Pancreas (tissue), 10 donors: ENCODE data around the gene MORC3. TPM values are rescaled to one million over a fixed set of nuclear protein-coding genes. Genes with fewer than 3 reads are reported as not detected.
"Not testable (repeated sequence)": the region's sequence is repeated elsewhere in the genome, so short reads cannot be mapped to it uniquely, and the experiment has no call there.

Experiments used
- ATAC-seq, 4 donors: fragments of 200-7000 bp; cut with Tn5 transposase; one replicate each; pipeline versions ENCODE4 v1.8.0 to v1.9.1; 2020; ENCODE audit warnings: mild to moderate bottlenecking in 4 of 4, moderate library complexity in 4 of 4
- DNase-seq, 6 donors: peaks; one replicate each; pipeline ENCODE4 v3.0.0-alpha.2; 2020
- FAIRE-seq: peaks from 2 replicates; lab custom pipeline; 2012; peaks lifted over from hg19 to GRCh38; lab: Jason Lieb, UNC
- H3K27ac ChIP-seq, 4 donors: fragments of 200-600 bp; sonication (generic); 1 replicate in 3 of 4; 2 replicates in 1 of 4; pipeline versions ENCODE4 v1.5.0 to v1.8.0; 2020
- H3K27me3 ChIP-seq, 4 donors: fragments of 200-600 bp; one replicate each; pipeline ENCODE4 v1.8.0; 2021
- H3K36me3 ChIP-seq, 3 donors: fragments of 200-600 bp; sonication (generic) in 1 of 3; one replicate each; pipeline versions ENCODE4 v1.5.0 to v1.8.0; 2020 to 2021
- H3K4me1 ChIP-seq, 3 donors: fragments of 200-600 bp; one replicate each; pipeline ENCODE4 v1.8.0; 2021
- H3K4me3 ChIP-seq, 4 donors: fragments of 200-600 bp; sonication (generic) in 2 of 4; one replicate each; pipeline versions ENCODE4 v1.5.0 to v1.8.0; 2020 to 2021
- H3K9me3 ChIP-seq, 4 donors: fragments of 200-600 bp; one replicate each; pipeline ENCODE4 v1.8.0; 2021
- WGBS, 2 donors: extraction: QIAGEN DNeasy Blood & Tissue Kit; methylation state at CpG; one replicate each; pipeline ENCODE4 v1.1.7; 2013; 5-methylcytosine and 5-hydroxymethylcytosine counted together
- intact Hi-C, 3 donors: fragments of 100-400 bp; cut with DNase I; formaldehyde crosslinking; loops; one replicate each; pipeline versions ENCODE4 v1.11.1 to v1.14.2; 2022
- polyA plus RNA-seq, 2 donors: library from polyadenylated mRNA; stranded (reverse); fragments of 200-250 nt; gene quantifications; one replicate each; pipeline ENCODE4 v1.2.3, GENCODE V29; 2013
- total RNA-seq, 6 donors: library from RNA; stranded (reverse); fragmentation: NEBNext Ultra II Directional in 4 of 6; extraction: Animal tissue kit (Norgen Biotek cat#: 25700) in 4 of 6; gene quantifications; one replicate each; pipeline versions ENCODE4 v1.2.1 to v1.2.4, GENCODE V29; 2021 to 2023
- TF ChIP-seq, protein P1 (sequence below), 4 donors: fragments of 200-600 bp; sonication (generic) in 3 of 4; IDR thresholded peaks; one replicate each; pipeline versions ENCODE4 v1.5.0 to v1.8.0; 2021; ENCODE audit warnings: antibody characterized with exemption in 4 of 4
- donor health status: healthy with polysubstance abuse.
- donor health status: DM: no; HTN: no; CAD: no; lungs with moderate emphysema.
- donor health status: DM: no; HTN: no; CAD: no.
- donor health status: control.
- donor health status: control.
- donor health status: Bipolar disorder and iron deficiency.
- donor health status: DM: yes; HTN: yes; CAD: no.
- donor health status: DM: no; HTN: no; CAD: no.
- donor health status: DM: no; HTN: no; CAD: no.
- donor health status: DM: yes; HTN: yes; CAD: no.

MORC3 gene
- total and polyA plus RNA-seq, 8 donors, result 8.1 to 19.8 (median 10.3) TPM

DNA sequence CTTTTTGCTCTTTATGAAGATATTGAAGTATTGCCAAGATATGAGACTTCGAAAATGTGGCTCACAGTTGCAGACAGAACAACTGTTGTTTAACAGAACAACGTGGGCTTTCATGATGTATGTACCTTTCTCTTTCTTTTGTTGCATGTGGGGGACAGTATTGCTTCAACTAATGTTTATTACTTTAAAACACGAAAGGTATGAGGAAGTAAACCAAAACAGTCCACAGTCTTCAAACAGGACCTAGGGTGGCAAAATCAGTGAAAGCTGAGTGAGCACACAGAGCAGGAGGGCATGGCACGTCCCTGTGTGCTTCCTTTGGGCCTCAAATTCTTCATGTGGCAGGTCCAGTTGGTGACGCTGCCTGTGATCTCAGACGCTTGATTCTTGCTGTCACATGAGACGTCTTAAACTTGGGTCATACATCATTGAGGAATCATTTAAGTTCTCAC, 57.4 kb downstream of the MORC3 start:
- Histone ChIP-seq H3K27me3 (no peaks in the 10 kb centered on the region), H3K36me3 (peaks cover 0 to 9% (median 8%) of the 10 kb centered on the region in 3 donors), H3K27ac (peak overlapping the region; percentile 49 to 68 (median 60)), H3K9me3 (no peaks in the 10 kb centered on the region), H3K4me3 (no peak overlapping the region), H3K4me1 (peaks cover 0 to 12% (median 0%) of the 10 kb centered on the region in 3 donors)
- TF ChIP-seq, protein P1, sequence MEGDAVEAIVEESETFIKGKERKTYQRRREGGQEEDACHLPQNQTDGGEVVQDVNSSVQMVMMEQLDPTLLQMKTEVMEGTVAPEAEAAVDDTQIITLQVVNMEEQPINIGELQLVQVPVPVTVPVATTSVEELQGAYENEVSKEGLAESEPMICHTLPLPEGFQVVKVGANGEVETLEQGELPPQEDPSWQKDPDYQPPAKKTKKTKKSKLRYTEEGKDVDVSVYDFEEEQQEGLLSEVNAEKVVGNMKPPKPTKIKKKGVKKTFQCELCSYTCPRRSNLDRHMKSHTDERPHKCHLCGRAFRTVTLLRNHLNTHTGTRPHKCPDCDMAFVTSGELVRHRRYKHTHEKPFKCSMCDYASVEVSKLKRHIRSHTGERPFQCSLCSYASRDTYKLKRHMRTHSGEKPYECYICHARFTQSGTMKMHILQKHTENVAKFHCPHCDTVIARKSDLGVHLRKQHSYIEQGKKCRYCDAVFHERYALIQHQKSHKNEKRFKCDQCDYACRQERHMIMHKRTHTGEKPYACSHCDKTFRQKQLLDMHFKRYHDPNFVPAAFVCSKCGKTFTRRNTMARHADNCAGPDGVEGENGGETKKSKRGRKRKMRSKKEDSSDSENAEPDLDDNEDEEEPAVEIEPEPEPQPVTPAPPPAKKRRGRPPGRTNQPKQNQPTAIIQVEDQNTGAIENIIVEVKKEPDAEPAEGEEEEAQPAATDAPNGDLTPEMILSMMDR (IDR thresholded peaks at IDR 0.05), result no peak
- intact Hi-C loops, result no loop called here
- FAIRE-seq, result no peak
- WGBS, 2 donors, result 64 to 65% methylated on average over 7 of the region's 7 CpGs
- ATAC-seq, result peak; percentile 58 to 83 (median 78)
- peak in 2 of 6 donors; percentile 44 to 54 for DNase-seq

DNA sequence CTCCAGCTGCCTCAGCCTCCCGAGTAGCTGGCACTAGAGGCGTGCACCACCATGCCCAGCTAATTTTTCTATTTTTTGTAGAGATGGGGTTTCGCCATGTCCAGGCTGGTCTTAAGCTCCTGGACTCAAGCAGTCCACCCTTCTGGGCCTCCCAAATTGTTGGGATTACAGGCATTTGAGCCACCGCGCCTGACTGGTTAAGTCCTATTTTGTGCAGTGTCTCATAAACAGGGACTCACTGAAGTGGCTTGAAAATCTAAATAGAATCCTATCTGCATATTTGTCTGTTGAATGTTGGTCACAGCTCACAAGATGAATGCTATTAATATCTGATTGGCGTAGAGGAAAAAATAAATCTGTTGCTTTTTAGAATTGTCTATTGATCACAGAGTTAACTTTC, 59.3 kb downstream of the MORC3 start:
- ATAC-seq, result no peak
- Histone ChIP-seq H3K27me3 (no peaks in the 10 kb centered on the region), H3K9me3 (no peaks in the 10 kb centered on the region), H3K4me3 (no peak overlapping the region), H3K36me3 (peaks cover 0 to 2% (median 0%) of the 10 kb centered on the region in 3 donors), H3K27ac (no peak overlapping the region), H3K4me1 (peaks cover 0 to 12% (median 0%) of the 10 kb centered on the region in 3 donors)
- intact Hi-C loops, result no loop called here
- 91 to 95% methylated on average over 6 of the region's 6 CpGs for WGBS, 2 donors
- FAIRE-seq, result no peak
- TF ChIP-seq, protein P1 (IDR thresholded peaks at IDR 0.05), result no peak
- no peak for DNase-seq

DNA sequence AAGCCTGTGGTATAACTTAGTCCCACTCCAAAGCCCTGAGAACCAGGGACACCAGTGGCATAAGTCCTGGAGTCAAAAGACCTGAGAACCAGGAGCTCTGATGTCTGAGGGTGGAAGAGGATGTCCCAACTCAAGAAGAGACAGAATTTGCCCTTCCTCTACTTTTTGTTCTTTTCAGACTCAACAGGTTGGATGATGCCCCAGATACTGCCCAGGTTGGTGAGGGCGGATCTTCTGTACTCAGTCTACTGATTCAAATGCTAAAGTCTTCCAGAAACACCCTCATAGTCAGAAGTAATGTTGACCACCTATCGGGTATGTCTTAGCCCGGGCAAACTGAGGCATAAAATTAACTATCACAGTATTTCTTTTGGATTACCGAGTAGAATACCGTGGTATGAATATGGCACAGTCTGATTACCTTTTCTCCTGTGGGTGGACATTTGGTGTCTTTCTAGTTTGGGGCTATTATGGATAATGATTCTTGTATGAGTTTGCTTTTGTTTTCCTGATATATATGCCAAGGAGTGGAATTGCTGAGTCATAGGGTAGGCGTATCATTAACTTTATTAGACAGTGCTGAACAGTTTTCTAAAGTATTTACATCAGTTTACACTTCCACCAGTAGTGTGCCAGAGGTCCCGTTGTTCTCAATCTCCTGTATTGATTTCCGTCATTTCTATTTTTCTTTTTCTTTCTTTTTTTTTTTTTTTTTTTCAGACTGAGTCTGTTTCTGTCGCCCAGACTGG, 62.0 kb downstream of the MORC3 start:
- Histone ChIP-seq H3K36me3 (no peaks in the 10 kb centered on the region), H3K4me1 (peaks cover 0 to 4% (median 0%) of the 10 kb centered on the region in 3 donors), H3K4me3 (no peak overlapping the region), H3K27me3 (no peaks in the 10 kb centered on the region), H3K27ac (peak overlapping the region in 2 of 4 donors; percentile 19 to 39), H3K9me3 (no peaks in the 10 kb centered on the region)
- intact Hi-C loops, result no loop called here
- WGBS, 2 donors, result 54 to 58% methylated on average over 9 of the region's 9 CpGs
- TF ChIP-seq, protein P1 (IDR thresholded peaks at IDR 0.05), result no peak
- DNase-seq, result no peak
- peak in 2 of 4 donors; percentile 6 to 17 for ATAC-seq
- FAIRE-seq, result no peak

DNA sequence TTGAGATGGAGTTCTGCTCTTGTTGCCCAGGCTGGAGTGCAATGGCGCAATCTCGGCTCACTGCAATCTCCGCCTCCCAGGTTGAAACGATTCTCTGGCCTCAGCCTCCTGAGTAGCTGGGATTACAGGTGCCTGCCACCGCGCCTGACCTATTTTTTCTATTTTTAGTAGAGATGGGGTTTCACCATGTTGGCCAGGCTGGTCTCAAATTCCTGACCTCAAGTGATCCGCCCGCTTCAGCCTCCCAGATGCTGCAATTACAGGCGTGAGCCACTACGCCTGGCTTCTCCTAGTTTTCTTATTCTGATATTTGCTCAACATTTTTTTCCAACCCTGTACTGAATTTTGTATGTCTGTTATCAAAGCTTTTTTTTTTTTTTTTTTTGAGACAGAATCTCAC, 62.7 kb downstream of the MORC3 start:
- H3K9me3 ChIP-seq, H3K4me3 ChIP-seq, DNase-seq, H3K4me1 ChIP-seq, intact Hi-C loops, H3K36me3 ChIP-seq, ATAC-seq, H3K27me3 ChIP-seq, FAIRE-seq: not testable (repeated sequence)
- WGBS, 2 donors, result 71 to 76% methylated on average over 10 of the region's 10 CpGs
- H3K27ac ChIP-seq, result peak overlapping the region in 1 of 4 donors; percentile 39

DNA sequence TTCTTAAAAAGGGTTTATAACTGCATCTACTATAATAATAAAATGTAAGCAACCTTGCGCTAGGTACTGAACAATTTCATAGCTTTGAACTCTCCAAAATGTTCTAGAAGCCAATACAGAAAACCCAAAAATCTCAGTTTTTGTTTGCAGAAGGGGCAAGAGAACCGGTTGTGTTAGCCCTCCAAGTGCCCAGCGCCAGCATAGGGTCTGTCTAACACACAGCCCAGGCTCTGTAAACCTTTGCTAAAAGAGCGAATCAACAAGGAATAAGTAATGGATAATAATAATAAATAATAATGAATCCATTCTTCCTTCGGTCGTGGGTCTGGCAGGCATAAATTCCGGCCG, 64.9 kb downstream of the MORC3 start:
- TF ChIP-seq, protein P1 (IDR thresholded peaks at IDR 0.05), result no peak
- intact Hi-C loops, result no loop called here
- no peaks in the 10 kb centered on the region for H3K4me1 ChIP-seq
- peak overlapping the region in 3 of 4 donors; percentile 68 to 84 (median 70) for H3K4me3 ChIP-seq
- FAIRE-seq (no peak), DNase-seq (no peak), ATAC-seq (no peak)
- H3K27ac ChIP-seq, result peak overlapping the region in 2 of 4 donors; percentile 55 to 69
- H3K27me3 ChIP-seq, result no peaks in the 10 kb centered on the region
- H3K36me3 ChIP-seq, result no peaks in the 10 kb centered on the region
- 29 to 30% methylated on average over 8 of the region's 8 CpGs for WGBS, 2 donors
- H3K9me3 ChIP-seq, result no peaks in the 10 kb centered on the region
